ENCODE measurements around the gene FAM237B. TPM values are rescaled to one million over a fixed set of nuclear protein-coding genes. Genes with fewer than 3 reads are reported as not detected.
A peak's percentile ranks its signal among the peaks of the same experiment; 100 is the strongest.

FAM237B gene
- total RNA-seq, 4 donors from 2014 or later, result 0.09 TPM; not detected in 3

- TF ChIP-seq CTCF (IDR thresholded peaks at IDR 0.05), result no peak
- DNase-seq (ENCODE audit: low spot score), result no peak
Observed at GRCh38 chr7:90320014-90320413, 1.1 kb downstream of the FAM237B start.

GRCh38 chr7:90313907-90314306 lies 7.2 kb downstream of the FAM237B start:
- no peak for TF ChIP-seq CTCF (IDR thresholded peaks at IDR 0.05)
- DNase-seq (ENCODE audit: low spot score) (no peak), ATAC-seq (ENCODE audit: low FRiP score) (no peak)

More at GRCh38 chr7:90320014-90320413, 1.1 kb downstream of the FAM237B start:
- no peak for ATAC-seq (ENCODE audit: low FRiP score)

GRCh38 chr7:90312745-90313144 lies 8.4 kb downstream of the FAM237B start:
- DNase-seq (ENCODE audit: low spot score), result no peak
- no peak for TF ChIP-seq CTCF (IDR thresholded peaks at IDR 0.05)
- no peak for ATAC-seq (ENCODE audit: low FRiP score)

- no peak for DNase-seq (ENCODE audit: low spot score)
- ATAC-seq (ENCODE audit: low FRiP score), result no peak
- no peak for TF ChIP-seq CTCF (IDR thresholded peaks at IDR 0.05)
Observed at GRCh38 chr7:90311175-90311574, 9.9 kb downstream of the FAM237B start.

GRCh38 chr7:90309872-90310271 lies 11.2 kb downstream of the FAM237B start:
- TF ChIP-seq CTCF (IDR thresholded peaks at IDR 0.05), result no peak
- DNase-seq (ENCODE audit: low spot score) (no peak), ATAC-seq (ENCODE audit: low FRiP score) (no peak)

- ATAC-seq (ENCODE audit: low FRiP score) (no peak), DNase-seq (ENCODE audit: low spot score) (no peak)
- TF ChIP-seq CTCF (IDR thresholded peaks at IDR 0.05), result no peak
Observed at GRCh38 chr7:90303241-90303640, 17.9 kb downstream of the FAM237B start.

- DNase-seq (ENCODE audit: low spot score) (no peak), ATAC-seq (ENCODE audit: low FRiP score) (peak; percentile 92)
- TF ChIP-seq CTCF (IDR thresholded peaks at IDR 0.05), result no peak
Observed at GRCh38 chr7:90298145-90299038, 22.7 kb downstream of the FAM237B start.
